ENCODE results near the gene FRMPD2.
"Not testable (repeated sequence)": the region's sequence is repeated elsewhere in the genome, so short reads cannot be mapped to it uniquely, and the experiment has no call there.

DNA sequence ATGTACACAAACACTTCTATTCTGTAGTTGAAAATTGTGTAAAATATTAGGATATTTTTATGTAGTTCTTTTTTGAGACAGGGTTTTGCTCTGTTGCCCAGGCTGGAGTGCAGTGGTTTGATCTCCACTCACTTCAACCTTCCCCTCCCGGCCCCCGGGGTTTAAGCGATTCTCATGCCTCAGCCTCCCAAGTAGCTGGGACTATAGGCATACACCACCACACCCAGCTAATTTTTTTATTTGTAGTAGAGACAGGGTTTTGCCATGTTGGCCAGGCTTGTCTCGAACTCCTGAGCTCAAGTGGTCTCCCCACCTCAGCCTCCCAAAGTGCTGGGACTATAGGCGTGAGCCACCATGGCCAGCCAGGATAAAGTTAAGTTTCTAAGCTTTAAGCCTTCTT, 30.6 kb downstream of the FRMPD2 start:
- TF ChIP-seq, protein P1, sequence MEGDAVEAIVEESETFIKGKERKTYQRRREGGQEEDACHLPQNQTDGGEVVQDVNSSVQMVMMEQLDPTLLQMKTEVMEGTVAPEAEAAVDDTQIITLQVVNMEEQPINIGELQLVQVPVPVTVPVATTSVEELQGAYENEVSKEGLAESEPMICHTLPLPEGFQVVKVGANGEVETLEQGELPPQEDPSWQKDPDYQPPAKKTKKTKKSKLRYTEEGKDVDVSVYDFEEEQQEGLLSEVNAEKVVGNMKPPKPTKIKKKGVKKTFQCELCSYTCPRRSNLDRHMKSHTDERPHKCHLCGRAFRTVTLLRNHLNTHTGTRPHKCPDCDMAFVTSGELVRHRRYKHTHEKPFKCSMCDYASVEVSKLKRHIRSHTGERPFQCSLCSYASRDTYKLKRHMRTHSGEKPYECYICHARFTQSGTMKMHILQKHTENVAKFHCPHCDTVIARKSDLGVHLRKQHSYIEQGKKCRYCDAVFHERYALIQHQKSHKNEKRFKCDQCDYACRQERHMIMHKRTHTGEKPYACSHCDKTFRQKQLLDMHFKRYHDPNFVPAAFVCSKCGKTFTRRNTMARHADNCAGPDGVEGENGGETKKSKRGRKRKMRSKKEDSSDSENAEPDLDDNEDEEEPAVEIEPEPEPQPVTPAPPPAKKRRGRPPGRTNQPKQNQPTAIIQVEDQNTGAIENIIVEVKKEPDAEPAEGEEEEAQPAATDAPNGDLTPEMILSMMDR (IDR thresholded peaks at IDR 0.05; ENCODE audit: low read depth, low read length) = not testable (repeated sequence)
- TF ChIP-seq, protein P2, sequence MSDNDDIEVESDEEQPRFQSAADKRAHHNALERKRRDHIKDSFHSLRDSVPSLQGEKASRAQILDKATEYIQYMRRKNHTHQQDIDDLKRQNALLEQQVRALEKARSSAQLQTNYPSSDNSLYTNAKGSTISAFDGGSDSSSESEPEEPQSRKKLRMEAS (IDR thresholded peaks at IDR 0.05; ENCODE audit: low read depth, low read length) = not testable (repeated sequence)

All from NB4 (cell line).